OCI-LY1 (cell line): Measurements from ENCODE around the gene OLFM1.

Experiments
- H2AFZ ChIP-seq: fragments of 200-600 bp; sonication (generic), shearing (Covaris generic); 2 replicates; pipeline ENCODE4 v1.6.0; 2014; ENCODE audit warnings: antibody characterized with exemption, mild to moderate bottlenecking, low read length
- H3F3A ChIP-seq: fragments of 200-600 bp; sonication (generic), shearing (Covaris generic); 2 replicates; pipeline ENCODE4 v1.6.0; 2014; ENCODE audit warnings: mild to moderate bottlenecking, antibody characterized with exemption, low read length, moderate library complexity; ENCODE audit not compliant: insufficient read depth
- H3K27ac ChIP-seq: fragments of 200-600 bp; sonication (generic); 2 replicates; pipeline ENCODE4 v1.5.1; 2014; ENCODE audit warnings: low read length, mixed run types, mild to moderate bottlenecking, low read depth; ENCODE audit not compliant: poor library complexity, severe bottlenecking
- H3K27me3 ChIP-seq: fragments of 200-600 bp; sonication (generic); 2 replicates; pipeline ENCODE4 v1.6.0; 2014; ENCODE audit warnings: antibody characterized with exemption, mild to moderate bottlenecking, low read length, moderate library complexity; ENCODE audit not compliant: insufficient read depth
- H3K36me3 ChIP-seq: fragments of 200-600 bp; sonication (generic); 2 replicates; pipeline ENCODE4 v1.6.1; 2014; ENCODE audit warnings: mild to moderate bottlenecking, antibody characterized with exemption, low read length, moderate library complexity, mixed read lengths; ENCODE audit not compliant: insufficient read depth
- H3K4me1 ChIP-seq: fragments of 200-600 bp; sonication (generic); 2 replicates; pipeline ENCODE4 v1.5.1; 2014; ENCODE audit warnings: mild to moderate bottlenecking, low read length, moderate library complexity; ENCODE audit not compliant: insufficient read depth, severe bottlenecking
- H3K4me2 ChIP-seq: fragments of 200-600 bp; sonication (generic), shearing (Covaris generic); 2 replicates; pipeline ENCODE4 v1.6.1; 2014; ENCODE audit warnings: low read length
- H3K4me3 ChIP-seq: fragments of 200-600 bp; sonication (generic); 2 replicates; pipeline ENCODE4 v1.5.1; 2014; ENCODE audit warnings: low read length, low read depth, mild to moderate bottlenecking, mixed read lengths; ENCODE audit not compliant: poor library complexity, severe bottlenecking
- H3K79me2 ChIP-seq: fragments of 200-600 bp; shearing (Covaris generic); 2 replicates; pipeline ENCODE4 v1.6.1; 2016; ENCODE audit warnings: mixed run types, low read length, mixed read lengths; ENCODE audit not compliant: insufficient read depth
- H3K9ac ChIP-seq: fragments of 200-600 bp; sonication (generic), shearing (Covaris generic); 2 replicates; pipeline ENCODE4 v1.6.1; 2014; ENCODE audit warnings: mild to moderate bottlenecking, low read length, mixed read lengths
- H3K9me2 ChIP-seq: fragments of 200-600 bp; sonication (generic), shearing (Covaris generic); 2 replicates; pipeline ENCODE4 v1.6.1; 2014; ENCODE audit warnings: low read depth, mild to moderate bottlenecking, low read length, mixed read lengths
- H3K9me3 ChIP-seq: fragments of 200-600 bp; shearing (Covaris generic); 2 replicates; pipeline ENCODE4 v1.6.1; 2014; ENCODE audit warnings: low read length, mixed read lengths
- H4K20me1 ChIP-seq: fragments of 200-600 bp; sonication (generic), shearing (Covaris generic); 2 replicates; pipeline ENCODE4 v1.6.0; 2016; ENCODE audit warnings: mild to moderate bottlenecking, low read length; ENCODE audit not compliant: insufficient read depth
- CTCF ChIP-seq: fragments of 200-600 bp; sonication (generic), shearing (Covaris generic); IDR thresholded peaks from 2 replicates; pipeline ENCODE4 v1.5.1; 2017; ENCODE audit warnings: mild to moderate bottlenecking, antibody characterized with exemption, low read length, moderate library complexity, mixed read lengths
- EZH2 ChIP-seq: fragments of 200-600 bp; sonication (generic), shearing (Covaris generic); IDR thresholded peaks from 2 replicates; pipeline ENCODE4 v1.8.0; 2017; ENCODE audit warnings: borderline replicate concordance, mixed run types, mild to moderate bottlenecking, antibody characterized with exemption, low read length, moderate library complexity, mixed read lengths

Gene OLFM1

GRCh38 chr9:135046739-135047350 is 40.6 kb upstream of the OLFM1 start:
- Histone ChIP-seq H3K4me2 (no peak overlapping the region), H3K4me1 (no peaks in the 10 kb centered on the region), H3K36me3 (no peaks in the 10 kb centered on the region), H3K79me2 (no peaks in the 10 kb centered on the region), H4K20me1 (no peaks in the 10 kb centered on the region), H3K27me3 (peaks cover 5% of the 10 kb centered on the region), H3K9ac (no peak overlapping the region), H3K9me2 (no peaks in the 10 kb centered on the region), H2AFZ (no peak overlapping the region), H3K9me3 (no peaks in the 10 kb centered on the region), H3F3A (no peaks in the 10 kb centered on the region), H3K27ac (no peak overlapping the region), H3K4me3 (no peak overlapping the region)
- TF ChIP-seq EZH2 (no peak), CTCF (no peak)

GRCh38 chr9:135047521-135047920 is 39.9 kb upstream of the OLFM1 start:
- Histone ChIP-seq H3K79me2 (no peaks in the 10 kb centered on the region), H2AFZ (no peak overlapping the region), H3K4me1 (no peaks in the 10 kb centered on the region), H3K27me3 (peaks cover 5% of the 10 kb centered on the region), H3K4me2 (no peak overlapping the region), H3F3A (no peaks in the 10 kb centered on the region), H3K36me3 (no peaks in the 10 kb centered on the region), H3K9me3 (no peaks in the 10 kb centered on the region), H3K9ac (no peak overlapping the region), H3K27ac (no peak overlapping the region), H4K20me1 (no peaks in the 10 kb centered on the region), H3K4me3 (no peak overlapping the region), H3K9me2 (no peaks in the 10 kb centered on the region)
- TF ChIP-seq CTCF (no peak), EZH2 (no peak)

- no peaks in the 10 kb centered on the region for H3K79me2 ChIP-seq
- H3K9me3 ChIP-seq, result no peaks in the 10 kb centered on the region
- no peak overlapping the region for H3K4me2 ChIP-seq
- no peaks in the 10 kb centered on the region for H3K9me2 ChIP-seq
- H2AFZ ChIP-seq, result no peak overlapping the region
- H3F3A ChIP-seq, result no peaks in the 10 kb centered on the region
- H3K27ac ChIP-seq, result no peak overlapping the region
- H3K27me3 ChIP-seq, result peaks cover 5% of the 10 kb centered on the region
- TF ChIP-seq CTCF (no peak), EZH2 (no peak)
- H3K36me3 ChIP-seq, result no peaks in the 10 kb centered on the region
- no peak overlapping the region for H3K9ac ChIP-seq
- H3K4me3 ChIP-seq, result no peak overlapping the region
- H3K4me1 ChIP-seq, result no peaks in the 10 kb centered on the region
- no peaks in the 10 kb centered on the region for H4K20me1 ChIP-seq
Observed at GRCh38 chr9:135048046-135048757, 39.3 kb upstream of the OLFM1 start.
